ENCODE measurements around the gene CCDC110.
"Not testable (repeated sequence)": the region's sequence is repeated elsewhere in the genome, so short reads cannot be mapped to it uniquely, and the experiment has no call there.

CCDC110 gene

DNA sequence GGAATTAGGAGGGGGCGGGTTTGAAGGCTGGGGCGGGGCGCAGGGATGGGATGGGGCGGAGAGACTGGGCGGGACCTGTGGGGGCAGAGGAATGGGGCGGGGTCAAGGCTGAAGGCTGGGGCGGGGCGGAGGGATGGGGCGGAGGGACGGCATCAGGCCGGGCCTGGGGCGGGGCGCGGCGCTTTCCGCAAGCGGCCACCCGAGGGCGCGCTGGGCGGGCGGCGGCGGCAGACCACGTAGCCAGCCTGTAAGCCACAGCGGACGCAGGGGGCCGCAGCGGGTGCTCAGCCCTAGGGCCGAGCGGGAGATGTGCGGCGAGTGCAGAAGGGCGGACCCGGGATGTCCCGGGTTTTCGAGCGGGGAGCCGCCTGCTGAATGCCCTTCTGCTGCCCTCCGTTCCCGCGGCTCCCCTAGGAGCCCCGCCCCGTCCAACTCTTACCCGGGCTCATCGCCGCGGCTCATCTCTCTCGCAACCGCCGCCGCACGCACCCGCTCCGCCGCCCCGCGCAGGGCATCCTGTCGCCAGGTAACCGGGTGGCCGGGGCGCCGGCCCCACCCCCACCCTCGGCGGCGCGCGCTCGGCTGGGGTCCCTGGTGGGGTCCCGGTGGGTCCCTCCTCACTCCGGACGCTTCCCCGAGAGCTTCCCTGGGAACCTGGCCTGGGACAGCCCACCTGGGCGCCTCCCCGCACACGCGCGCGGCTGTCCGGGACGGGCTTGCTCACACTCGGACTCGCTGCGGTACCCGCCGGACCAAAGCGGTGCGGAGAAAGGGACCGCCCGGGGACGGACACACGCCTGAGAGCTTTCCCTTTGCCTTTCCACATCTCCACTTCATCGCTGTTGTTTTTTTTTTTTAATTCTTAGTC lies at the start of gene CCDC110:
CCDC110 (minus strand) TSS at position 499 of the 868 bp plus-strand sequence; CDS start at position 449, 50 bp downstream.
- DNase-seq: peak; percentile 85

GRCh38 chr4:185520119-185520518 lies 48.6 kb upstream of the CCDC110 start:
- DNase-seq: no peak

DNA sequence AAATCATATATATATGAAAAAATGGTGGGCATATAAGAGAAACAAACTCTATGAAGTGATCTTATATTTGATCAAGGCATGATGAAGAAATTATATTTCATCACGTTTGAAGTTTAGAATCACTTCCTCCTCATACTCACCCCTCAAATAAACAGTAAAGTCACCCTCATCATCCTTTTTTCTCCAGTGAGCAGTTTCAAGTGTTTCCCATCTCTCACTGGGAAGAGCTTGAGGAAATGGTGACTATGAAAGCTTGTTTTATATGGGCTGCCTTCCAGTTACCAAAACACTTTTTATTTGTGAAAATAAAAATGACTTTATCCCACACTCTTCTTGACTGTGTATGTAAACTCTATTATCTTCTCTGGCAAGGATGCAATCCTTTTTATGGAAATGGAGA lies 47.0 kb upstream of the CCDC110 start:
- DNase-seq: no peak

GRCh38 chr4:185518069-185518468 lies 46.5 kb upstream of the CCDC110 start:
- no peak for DNase-seq

GRCh38 chr4:185515248-185515647 lies 43.7 kb upstream of the CCDC110 start:
- no peak for DNase-seq

- no peak for DNase-seq
These were observed 42.7 kb upstream of the CCDC110 start for GRCh38 chr4:185514182-185514697.

GRCh38 chr4:185513489-185514181 lies 42.1 kb upstream of the CCDC110 start:
- peak; percentile 57 for DNase-seq

GRCh38 chr4:185512516-185512915 lies 41.0 kb upstream of the CCDC110 start:
- DNase-seq: no peak

DNA sequence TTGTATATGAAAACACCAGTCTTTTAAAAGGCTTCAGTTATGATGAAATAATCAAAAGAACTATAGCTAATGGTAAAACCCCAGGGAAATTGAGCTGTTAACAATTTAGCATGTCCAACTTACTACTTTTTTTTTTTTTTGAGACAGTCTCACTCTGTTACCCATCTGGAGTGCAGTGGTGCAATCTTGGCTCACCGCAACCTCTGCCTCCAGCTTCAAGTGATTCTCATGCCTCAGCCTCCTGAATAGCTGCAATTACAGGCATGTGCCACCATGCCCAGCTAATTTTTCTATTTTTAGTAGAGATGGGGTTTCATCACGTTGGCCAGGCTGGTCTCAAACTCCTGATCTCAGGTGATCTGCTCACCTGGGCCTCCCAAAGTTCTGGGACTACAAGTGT lies 39.7 kb upstream of the CCDC110 start:
- DNase-seq: not testable (repeated sequence)

DNA sequence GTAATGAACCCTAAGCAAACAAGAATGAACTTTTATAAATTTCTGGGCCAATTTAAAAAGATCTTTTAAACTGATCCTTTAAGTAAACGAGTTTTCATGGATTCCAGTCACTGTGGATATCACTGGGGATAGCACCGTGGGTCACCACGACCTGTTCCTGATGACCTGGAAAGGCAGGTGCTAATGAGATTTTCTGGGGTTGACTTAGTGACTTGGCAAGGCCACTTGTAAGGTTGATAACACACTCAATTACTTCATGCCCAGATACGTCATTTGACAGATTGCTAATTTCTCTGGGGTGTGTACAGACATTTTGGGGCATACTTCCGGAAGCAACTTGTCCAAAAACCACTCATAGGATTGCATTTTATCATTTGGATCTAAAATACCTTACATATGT lies 39.3 kb upstream of the CCDC110 start:
- no peak for DNase-seq

DNA sequence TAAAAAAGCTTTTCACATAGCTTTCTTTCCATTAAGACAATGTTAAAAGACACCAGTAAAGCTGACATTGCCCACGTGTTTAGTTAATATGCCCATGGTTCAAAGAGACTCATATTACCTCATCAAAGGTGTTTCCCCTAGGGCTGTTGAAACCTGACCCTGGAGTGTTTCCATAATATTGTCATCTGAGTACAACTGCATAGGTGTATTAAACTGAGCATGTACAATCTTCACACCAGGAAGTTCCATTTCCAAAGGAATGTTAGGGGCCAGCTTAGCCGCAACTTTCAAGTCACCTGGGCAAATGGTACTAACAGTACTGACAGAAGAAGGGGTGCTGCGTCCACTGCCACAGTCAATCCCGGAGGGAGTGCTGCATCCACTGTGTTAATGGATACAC lies 36.6 kb upstream of the CCDC110 start:
- no peak for DNase-seq

GRCh38 chr4:185506422-185506821 lies 34.9 kb upstream of the CCDC110 start:
- DNase-seq: no peak

DNA sequence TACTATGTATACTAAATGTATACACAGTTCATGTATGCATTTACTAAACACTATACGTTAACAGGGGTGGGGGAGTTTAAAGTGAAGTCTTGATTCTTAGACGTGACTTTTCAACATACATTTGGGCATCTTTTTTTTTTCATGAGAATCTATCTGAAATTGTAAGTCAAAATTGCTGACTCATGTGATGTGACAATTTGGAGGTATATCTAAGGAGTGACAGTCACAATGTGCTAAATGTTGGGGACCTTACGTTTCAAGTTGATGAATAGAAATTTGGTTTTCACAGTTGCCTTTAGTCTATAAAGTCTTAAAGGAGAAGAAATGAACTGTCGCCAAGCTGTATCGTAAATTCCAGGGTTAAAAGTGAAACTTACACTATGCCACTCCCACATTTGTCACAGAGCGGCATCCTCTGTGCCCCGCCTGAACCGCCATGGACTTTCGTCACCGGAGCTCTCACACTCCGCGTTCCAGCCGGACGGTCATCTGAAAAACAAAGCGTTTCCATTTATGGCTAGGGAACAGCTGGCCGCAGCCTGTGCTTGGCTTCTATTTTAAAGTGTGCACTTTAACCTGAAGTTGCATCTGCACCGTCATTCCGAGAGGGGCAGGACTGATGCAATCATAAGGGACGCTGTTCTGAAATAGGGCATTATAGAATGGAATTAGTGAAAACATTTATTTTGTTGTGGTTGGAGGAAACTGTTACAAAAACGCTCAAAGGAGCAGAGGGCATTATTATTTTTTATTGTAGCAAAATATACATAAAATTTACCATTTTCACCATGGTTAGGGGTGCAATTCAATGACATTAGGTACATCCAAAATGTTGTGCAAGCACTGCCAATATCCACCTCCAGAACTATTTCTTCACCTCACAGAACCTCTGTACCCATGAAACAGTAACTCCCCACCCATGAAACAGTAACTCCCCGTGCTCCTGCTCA lies 32.8 kb upstream of the CCDC110 start:
- DNase-seq: no peak

DNA sequence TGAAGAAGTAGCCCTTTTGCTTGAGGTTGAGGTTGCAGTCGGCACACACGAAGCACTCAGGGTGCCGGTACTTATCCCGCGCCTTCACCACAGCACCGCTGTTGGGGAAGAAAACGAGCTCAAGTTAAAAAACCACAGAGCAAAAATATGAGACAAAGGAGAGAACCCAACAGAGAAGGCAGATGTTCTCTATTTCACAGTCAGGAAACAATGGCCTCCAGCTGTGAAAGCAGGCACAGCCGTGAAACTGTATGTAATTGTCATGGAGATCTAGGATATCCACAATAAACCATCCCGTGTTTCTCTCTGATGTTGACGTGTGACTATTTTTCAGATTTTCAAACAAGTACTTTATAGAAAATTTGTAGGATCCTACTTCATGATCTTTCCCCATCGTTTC lies 30.9 kb upstream of the CCDC110 start:
- no peak for DNase-seq

GRCh38 chr4:185500576-185500975 lies 29.0 kb upstream of the CCDC110 start:
- no peak for DNase-seq

DNA sequence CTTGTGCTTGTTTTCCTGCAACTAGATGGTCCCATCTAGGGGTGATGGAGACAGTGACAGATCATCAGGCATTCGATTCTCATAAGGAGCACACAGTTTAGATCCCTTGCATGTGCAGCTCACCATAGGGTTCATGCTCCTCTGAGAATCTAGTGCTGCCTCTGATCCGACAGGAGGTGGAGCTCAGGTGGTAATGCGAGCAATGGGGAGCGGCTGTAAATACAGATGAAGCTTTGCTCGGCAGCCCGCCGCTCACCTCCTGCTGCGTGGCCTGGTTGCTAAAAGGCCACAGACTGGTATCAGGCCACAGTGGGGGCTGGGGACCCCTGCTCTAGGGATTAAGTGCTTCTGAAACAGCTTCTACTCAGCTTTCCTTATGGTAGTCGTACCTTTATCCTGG lies 28.5 kb upstream of the CCDC110 start:
- no peak for DNase-seq

- DNase-seq: no peak
These were observed 17.1 kb upstream of the CCDC110 start for GRCh38 chr4:185488650-185489049.

- no peak for DNase-seq
These were observed 9.9 kb upstream of the CCDC110 start for GRCh38 chr4:185481401-185481800.

GRCh38 chr4:185480016-185480732 lies 8.6 kb upstream of the CCDC110 start:
- DNase-seq: no peak

DNA sequence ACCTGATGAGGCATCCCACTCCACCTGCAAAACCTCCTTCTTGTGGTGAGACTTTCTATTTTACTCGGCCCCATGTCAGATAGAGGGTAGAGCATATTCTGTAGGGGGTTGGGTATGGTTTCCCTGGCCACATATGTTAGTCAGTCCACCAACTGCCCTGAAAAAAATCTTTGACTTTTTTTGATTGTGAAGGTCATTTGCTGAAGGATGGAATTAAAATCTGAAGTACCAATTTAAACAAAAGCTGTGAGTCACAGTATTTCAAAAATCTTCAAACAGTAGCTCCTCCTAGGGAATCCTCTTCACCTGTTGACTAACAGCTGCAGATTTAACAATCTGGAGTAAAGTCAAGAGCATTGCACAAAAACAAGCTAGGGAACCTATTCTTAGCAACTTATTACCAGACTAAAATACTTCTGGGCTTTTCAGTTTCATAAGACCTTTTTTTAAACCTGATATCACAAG lies 8.0 kb upstream of the CCDC110 start:
- DNase-seq: no peak

DNA sequence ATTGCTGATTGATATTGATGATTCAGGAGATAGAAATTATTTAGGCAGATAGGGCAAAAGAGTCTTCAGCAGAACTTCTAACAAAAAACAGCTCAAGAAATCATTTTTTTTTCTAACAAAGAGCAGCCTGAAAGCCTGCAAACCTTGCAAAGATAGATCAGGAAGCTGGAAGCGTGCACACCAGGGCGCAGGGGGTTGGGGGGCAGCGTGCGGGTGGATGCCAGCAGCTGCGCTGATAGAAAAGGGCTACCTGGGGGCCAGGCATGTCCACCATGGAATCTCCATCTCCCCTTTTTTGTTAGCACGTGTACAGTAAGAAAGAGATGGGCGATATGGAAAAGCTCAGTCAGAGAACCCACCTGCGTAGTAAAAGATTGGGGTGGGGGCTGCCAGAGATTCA lies 1.7 kb upstream of the CCDC110 start:
- DNase-seq: no peak

DNA sequence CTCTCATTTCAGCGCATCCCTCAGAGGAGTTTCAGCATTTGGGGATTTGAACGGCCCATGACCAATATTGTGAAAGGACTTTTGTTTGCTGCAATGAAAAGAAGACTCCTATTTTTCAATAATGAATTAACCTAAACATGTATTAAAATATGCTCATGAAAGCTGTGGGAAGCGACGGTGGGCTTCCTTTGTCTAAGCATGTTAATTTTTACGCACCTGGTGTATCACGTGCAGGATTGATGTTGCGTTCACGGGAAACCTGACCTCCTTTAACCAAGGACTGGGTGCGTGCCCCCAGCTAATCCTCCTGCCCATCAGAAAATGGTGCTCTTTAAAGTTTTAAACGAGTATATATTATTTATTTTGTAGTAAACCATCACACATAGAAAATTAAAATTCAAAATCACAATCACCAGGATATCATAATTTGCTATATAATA lies 590 bp upstream of the CCDC110 start:
- DNase-seq: no peak

Data from inflammatory macrophage treated with lipopolysaccharide for 4 hours (primary cell).